Measurements from ENCODE around the gene SEMA3G. TPM values are rescaled to one million over a fixed set of nuclear protein-coding genes. Genes with fewer than 3 reads are reported as not detected.

SEMA3G gene
- polyA plus RNA-seq, 1 experiment, result not detected

DNA sequence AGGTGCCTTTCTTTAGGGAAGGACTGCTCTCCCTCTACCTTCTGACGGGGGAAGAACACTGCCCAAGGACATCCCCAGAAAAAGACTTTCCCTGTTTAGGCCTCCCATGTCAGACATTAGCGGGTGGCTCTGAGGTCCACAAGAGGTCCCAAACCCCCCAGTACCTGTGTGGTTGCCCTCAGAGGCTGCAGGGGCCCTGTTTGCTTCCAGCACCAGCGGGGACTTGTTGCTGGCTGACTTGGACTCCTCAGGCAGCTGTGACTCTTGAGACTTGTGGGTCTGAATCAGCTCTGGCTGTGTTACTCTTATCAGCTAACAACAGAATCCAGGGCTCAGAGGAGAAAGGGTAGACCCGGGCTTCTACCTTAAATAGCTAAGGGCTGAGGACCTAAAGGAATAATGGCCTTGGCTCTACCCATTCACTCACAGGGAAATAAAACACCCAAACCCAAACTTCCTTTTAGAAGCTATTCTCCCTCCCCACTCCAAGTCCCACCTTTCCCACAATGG is 39.2 kb downstream of the SEMA3G start:
- CTCF ChIA-PET, result interaction anchor here (0.9 to 1.5 kb wide), 2 partner anchors 16 to 21 kb away, joined by 3 read pairs; no protein-coding TSS in a partner anchor
- Histone ChIP-seq H3K4me3 (ENCODE audit: low read depth, low read length) (no peak overlapping the region), H3K27me3 (ENCODE audit: control insufficient read depth, insufficient read depth, low read length) (no peaks in the 10 kb centered on the region), H3K36me3 (ENCODE audit: control insufficient read depth, insufficient read depth, low read length) (peaks cover 57% of the 10 kb centered on the region)
- POLR2A ChIA-PET, result interaction anchor here (0.6 kb wide), 1 partner anchor 111 kb away, joined by 3 read pairs; no protein-coding TSS in a partner anchor
- TF ChIP-seq, protein P1, sequence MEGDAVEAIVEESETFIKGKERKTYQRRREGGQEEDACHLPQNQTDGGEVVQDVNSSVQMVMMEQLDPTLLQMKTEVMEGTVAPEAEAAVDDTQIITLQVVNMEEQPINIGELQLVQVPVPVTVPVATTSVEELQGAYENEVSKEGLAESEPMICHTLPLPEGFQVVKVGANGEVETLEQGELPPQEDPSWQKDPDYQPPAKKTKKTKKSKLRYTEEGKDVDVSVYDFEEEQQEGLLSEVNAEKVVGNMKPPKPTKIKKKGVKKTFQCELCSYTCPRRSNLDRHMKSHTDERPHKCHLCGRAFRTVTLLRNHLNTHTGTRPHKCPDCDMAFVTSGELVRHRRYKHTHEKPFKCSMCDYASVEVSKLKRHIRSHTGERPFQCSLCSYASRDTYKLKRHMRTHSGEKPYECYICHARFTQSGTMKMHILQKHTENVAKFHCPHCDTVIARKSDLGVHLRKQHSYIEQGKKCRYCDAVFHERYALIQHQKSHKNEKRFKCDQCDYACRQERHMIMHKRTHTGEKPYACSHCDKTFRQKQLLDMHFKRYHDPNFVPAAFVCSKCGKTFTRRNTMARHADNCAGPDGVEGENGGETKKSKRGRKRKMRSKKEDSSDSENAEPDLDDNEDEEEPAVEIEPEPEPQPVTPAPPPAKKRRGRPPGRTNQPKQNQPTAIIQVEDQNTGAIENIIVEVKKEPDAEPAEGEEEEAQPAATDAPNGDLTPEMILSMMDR (IDR thresholded peaks at IDR 0.05; ENCODE audit: insufficient read depth, low read depth, low read length), result no peak
- DNase-seq (ENCODE audit: low read depth), result no peak

DNA sequence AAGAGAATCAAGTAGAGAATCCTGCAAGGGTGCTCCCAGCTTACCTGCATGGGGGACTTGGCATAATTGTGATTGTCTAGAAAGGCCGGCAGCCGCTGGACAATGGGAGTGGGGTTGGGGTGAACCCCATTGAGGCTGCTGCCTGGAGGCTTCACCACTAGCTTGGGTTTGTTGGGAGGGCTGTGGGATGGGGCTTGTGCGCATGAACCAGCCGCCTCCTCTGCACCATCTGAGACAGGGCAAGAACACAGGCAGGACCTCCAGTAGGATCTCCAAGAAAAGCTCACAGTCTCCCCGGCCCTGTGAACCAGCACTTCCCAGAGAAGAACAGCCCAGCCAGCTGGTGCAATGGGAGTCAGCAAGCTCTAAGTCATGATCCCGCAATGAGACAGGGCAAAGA is 39.8 kb downstream of the SEMA3G start:
- DNase-seq (ENCODE audit: low read depth), result no peak
- Histone ChIP-seq H3K27me3 (ENCODE audit: control insufficient read depth, insufficient read depth, low read length) (no peaks in the 10 kb centered on the region), H3K4me3 (ENCODE audit: low read depth, low read length) (no peak overlapping the region), H3K36me3 (ENCODE audit: control insufficient read depth, insufficient read depth, low read length) (peaks cover 57% of the 10 kb centered on the region)
- TF ChIP-seq, protein P1 (IDR thresholded peaks at IDR 0.05; ENCODE audit: insufficient read depth, low read depth, low read length), result no peak
- ChIA-PET POLR2A (interaction anchor here (0.6 kb wide), 1 partner anchor 111 kb away, joined by 3 read pairs; no protein-coding TSS in a partner anchor), CTCF (interaction anchor here (0.9 kb wide), 1 partner anchor 20 kb away, joined by 3 read pairs; no protein-coding TSS in a partner anchor)

DNA sequence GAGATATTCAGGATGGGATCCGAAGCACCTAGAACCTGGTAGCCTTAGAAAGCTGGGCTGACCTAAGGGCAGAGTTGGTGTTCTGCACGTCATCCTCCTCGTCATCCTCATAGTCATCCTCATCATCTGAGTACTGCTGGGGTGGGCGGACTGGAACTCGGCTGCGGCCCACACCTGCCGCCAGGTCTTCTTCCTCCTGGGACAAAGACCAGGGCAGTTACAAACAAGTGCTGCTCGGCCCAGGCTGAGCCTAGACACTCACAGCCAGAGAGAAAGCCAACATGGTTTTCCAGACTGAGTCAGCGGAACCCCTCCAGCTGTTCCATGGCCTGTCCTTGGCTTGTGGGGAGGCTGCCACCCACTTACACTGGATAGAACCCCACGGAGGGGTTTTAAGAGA is 40.5 kb downstream of the SEMA3G start:
- POLR2A ChIA-PET, result no interaction called here
- Histone ChIP-seq H3K27me3 (ENCODE audit: control insufficient read depth, insufficient read depth, low read length) (no peaks in the 10 kb centered on the region), H3K4me3 (ENCODE audit: low read depth, low read length) (no peak overlapping the region), H3K36me3 (ENCODE audit: control insufficient read depth, insufficient read depth, low read length) (peaks cover 57% of the 10 kb centered on the region)
- no peak for DNase-seq (ENCODE audit: low read depth)
- CTCF ChIA-PET, result interaction anchor here (0.9 kb wide), 1 partner anchor 20 kb away, joined by 3 read pairs; no protein-coding TSS in a partner anchor
- TF ChIP-seq, protein P1 (IDR thresholded peaks at IDR 0.05; ENCODE audit: insufficient read depth, low read depth, low read length), result no peak

DNA sequence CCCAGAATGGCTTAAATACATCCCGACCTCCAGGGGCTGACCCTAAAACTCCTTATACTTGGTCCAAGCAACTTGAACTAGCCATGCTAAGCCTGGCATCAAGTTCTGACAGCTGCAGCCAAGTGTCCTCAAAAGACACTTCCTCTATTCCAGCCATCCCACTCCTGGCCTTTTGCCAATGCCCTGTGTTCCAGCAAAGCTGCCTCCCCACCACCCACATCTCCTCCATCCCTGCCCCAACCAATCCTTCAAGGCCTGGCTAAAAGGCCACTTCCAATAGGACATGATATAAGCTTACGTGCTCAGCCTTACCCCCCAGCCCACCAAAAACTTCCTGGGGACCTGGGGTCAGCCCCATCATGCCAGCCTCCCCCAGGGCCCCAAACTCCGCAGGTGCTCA is 40.9 kb downstream of the SEMA3G start:
- Histone ChIP-seq H3K27me3 (ENCODE audit: control insufficient read depth, insufficient read depth, low read length) (no peaks in the 10 kb centered on the region), H3K36me3 (ENCODE audit: control insufficient read depth, insufficient read depth, low read length) (peaks cover 57% of the 10 kb centered on the region), H3K4me3 (ENCODE audit: low read depth, low read length) (no peak overlapping the region)
- TF ChIP-seq, protein P1 (IDR thresholded peaks at IDR 0.05; ENCODE audit: insufficient read depth, low read depth, low read length), result no peak
- ChIA-PET POLR2A (no interaction called here), CTCF (no interaction called here)
- no peak for DNase-seq (ENCODE audit: low read depth)

DNA sequence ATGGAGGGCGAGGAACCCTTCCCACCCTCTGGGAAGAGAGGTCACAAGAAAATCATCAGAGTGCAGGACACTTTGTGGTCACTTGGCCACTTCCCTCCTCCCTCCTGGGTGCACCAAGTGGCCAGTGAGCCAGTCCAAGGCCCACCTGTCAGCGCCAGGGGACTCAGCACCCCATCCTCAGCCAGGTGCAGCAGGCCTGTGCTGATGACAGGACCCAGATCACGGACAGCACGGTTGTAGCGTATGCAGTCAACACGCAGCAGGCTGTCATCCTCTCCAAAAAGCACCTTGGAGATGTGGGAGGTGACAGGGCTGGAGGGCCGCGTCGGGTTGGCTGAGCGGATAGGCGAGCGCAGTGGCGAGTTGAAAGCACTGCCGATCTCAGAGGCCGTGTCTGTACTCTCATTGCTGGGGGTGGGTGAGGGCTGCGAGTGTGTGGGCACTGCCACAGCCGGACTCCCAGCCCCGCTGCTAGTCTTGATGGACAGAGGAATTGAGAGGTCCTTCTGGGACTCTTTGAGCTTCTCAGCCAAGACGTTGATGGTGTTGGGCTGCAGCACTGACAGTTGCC is 41.5 kb downstream of the SEMA3G start:
- no peak for DNase-seq (ENCODE audit: low read depth)
- TF ChIP-seq, protein P1 (IDR thresholded peaks at IDR 0.05; ENCODE audit: insufficient read depth, low read depth, low read length), result no peak
- POLR2A ChIA-PET, result no interaction called here
- Histone ChIP-seq H3K4me3 (ENCODE audit: low read depth, low read length) (no peak overlapping the region), H3K36me3 (ENCODE audit: control insufficient read depth, insufficient read depth, low read length) (peaks cover 56% of the 10 kb centered on the region), H3K27me3 (ENCODE audit: control insufficient read depth, insufficient read depth, low read length) (no peaks in the 10 kb centered on the region)
- CTCF ChIA-PET, result no interaction called here

All from BJ (cell line).